Choroid plexus epithelial cell (primary cell): ENCODE data around the gene ABLIM2.

Experiments used
- DNase-seq: peaks from one replicate; pipeline ENCODE4 v3.0.0-alpha.2; 2010; ENCODE audit warnings: low read depth
- H3K4me3 ChIP-seq: 2 replicates; pipeline ENCODE4 v1.5.1; 2011; ENCODE audit warnings: low read depth, mild to moderate bottlenecking, control low read depth, low read length, moderate library complexity
- TF ChIP-seq, protein P1 (sequence below): conservative IDR thresholded peaks from 2 replicates; pipeline ENCODE4 v1.5.1; 2011; ENCODE audit warnings: low read depth, mild to moderate bottlenecking, control low read depth, inconsistent platforms, low read length, moderate library complexity

Gene ABLIM2

DNA sequence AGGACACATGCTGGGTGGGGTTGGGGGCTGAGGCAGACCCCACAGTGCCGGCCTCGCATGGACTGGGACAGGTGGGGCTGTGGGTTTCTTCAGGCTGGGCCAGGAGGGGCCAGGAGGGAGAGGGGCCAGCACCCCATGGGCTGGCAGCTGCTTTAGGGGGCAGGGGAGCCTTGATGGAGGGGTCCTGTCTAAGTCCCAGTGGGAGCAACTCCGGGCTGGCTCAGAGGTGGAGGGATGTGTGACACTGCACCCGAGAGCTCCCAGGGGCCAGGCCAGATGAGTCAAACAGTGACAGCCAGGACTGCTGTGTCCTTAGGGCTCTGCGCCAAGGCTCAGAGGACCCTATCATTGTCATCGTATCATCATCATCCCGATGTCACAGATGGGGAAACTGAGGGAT lies 4.4 kb upstream of the ABLIM2 start:
- DNase-seq: no peak
- no peak overlapping the region for H3K4me3 ChIP-seq
- TF ChIP-seq, protein P1, sequence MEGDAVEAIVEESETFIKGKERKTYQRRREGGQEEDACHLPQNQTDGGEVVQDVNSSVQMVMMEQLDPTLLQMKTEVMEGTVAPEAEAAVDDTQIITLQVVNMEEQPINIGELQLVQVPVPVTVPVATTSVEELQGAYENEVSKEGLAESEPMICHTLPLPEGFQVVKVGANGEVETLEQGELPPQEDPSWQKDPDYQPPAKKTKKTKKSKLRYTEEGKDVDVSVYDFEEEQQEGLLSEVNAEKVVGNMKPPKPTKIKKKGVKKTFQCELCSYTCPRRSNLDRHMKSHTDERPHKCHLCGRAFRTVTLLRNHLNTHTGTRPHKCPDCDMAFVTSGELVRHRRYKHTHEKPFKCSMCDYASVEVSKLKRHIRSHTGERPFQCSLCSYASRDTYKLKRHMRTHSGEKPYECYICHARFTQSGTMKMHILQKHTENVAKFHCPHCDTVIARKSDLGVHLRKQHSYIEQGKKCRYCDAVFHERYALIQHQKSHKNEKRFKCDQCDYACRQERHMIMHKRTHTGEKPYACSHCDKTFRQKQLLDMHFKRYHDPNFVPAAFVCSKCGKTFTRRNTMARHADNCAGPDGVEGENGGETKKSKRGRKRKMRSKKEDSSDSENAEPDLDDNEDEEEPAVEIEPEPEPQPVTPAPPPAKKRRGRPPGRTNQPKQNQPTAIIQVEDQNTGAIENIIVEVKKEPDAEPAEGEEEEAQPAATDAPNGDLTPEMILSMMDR: no peak

DNA sequence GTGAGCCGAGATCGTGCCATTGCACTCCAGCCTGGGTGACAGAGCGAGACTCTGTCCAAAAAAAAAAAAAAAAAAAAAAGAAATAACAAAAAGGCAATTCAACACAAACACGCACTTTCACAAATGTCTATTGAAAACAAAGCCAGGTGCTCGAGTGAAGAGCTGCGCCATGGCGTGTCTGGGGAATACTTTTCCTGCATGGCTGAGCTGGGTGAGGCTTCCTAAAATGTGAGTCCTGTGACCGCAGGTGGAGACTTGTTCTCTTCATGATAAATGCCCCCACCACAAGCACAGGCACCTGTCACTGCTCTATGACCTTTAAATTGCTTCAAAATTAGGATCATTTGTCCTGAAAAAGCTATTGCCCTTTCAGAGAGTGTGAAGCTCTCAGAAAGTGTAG lies 4.0 kb upstream of the ABLIM2 start:
- DNase-seq: no peak
- H3K4me3 ChIP-seq: no peak overlapping the region
- TF ChIP-seq, protein P1: no peak

DNA sequence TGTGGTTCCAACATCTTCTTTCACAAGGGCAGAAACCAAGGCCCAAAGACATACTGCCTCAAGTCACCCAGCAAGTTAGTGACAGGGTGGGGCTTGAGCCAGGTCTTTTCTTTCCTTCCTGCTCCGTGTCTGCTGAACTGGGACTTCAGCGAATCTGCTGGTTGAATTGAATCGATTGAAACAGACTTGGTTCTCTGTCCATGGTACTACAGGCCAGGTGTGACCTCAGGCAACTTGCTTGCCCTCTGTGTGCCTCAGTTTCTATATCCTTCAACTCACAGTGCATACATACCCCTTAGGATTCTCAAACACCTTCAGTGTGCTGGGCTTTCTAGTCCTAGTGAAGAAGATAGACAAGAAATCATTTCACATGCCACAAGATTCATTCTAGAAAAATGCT lies 2.0 kb upstream of the ABLIM2 start:
- no peak for DNase-seq
- TF ChIP-seq, protein P1: no peak
- no peak overlapping the region for H3K4me3 ChIP-seq

DNA sequence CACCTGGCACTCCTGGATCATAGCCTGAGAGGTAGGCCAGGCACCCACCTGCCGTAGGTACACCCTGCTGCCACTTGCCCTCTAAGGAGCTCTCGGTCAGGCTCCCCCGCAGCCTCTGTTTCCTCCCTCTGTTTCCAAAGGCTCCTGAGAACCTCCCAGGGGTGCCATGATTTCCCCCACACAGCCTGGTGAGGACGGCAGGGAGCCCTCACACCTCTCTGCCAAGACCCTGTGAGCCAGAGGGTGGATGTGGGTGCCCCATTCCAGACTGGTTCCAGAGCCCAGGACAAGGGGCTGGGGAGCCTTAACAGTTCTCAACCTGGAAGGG lies 1.6 kb upstream of the ABLIM2 start:
- no peak overlapping the region for H3K4me3 ChIP-seq
- TF ChIP-seq, protein P1: no peak
- DNase-seq: no peak

DNA sequence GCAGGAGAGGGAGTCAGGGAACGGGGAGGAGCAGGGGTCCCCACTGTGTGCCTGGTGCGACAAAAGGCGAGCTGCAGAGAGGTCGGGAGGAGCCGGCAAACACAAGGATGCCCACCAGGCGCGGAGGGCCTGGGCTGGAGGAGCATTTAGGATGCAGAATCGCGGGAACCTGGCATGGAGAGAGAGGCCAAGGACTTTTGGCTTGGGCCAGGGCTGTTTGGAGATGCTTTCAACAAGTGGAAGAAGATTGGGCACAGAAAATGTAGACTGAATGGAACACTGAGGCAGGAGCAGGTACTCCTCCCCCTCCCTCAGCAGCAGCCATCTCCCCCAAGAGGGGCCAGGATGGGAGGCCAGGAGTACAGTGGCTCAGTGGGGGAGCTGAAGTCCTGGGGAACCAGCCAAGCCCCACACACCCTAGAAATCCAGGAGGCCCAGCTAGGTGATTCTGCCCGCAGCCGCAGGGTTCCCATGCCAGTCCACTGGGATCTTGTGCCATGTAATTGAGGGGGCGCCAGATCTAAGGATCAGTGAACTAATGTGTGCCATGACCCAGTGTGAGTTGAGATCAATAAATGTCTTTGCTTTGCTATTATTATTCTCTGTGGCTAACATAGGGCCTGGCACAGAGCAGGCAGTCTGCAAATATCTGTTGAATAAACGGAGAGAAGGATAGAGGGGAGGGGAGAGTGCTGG lies 1.1 kb upstream of the ABLIM2 start:
- peak overlapping the region; percentile 87 for H3K4me3 ChIP-seq
- TF ChIP-seq, protein P1: no peak
- DNase-seq: no peak

DNA sequence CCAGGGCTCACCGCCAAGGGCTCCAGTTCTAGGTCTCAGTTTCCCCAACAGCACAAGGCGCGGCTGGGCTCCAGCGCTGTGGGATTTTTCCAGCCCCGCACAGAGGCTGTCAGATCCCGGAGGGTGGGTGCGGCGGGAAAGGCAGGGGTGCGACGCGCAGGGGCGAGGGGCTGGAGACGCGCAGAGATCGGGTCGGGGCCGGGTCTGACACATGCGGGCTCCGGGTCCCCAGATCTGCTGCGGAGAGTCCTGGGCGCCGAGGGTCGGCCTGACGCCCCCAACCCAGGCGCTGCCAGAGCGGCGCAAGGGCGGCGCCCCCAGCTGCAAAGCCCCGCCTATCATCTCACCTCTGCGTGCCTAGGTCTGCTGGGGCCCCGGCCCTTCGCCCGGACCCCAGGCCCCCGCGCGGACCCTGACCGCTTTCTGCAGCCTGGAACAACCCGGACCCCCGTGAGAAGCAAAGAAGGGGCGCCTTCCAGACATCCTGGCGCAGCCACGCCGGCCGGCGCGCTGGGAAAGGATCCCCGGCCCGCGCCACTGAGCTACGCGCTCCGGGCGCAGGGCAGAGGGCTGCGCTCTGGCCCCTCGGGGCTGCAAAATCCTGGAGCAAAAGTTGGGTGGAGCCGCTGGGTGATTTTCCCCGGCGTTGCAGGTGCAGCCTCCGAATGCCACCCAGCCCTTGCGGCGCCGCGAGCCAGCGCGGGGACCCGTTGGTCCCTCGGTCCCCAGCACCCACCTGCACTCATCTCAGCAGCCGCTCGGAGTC lies 486 bp downstream of the ABLIM2 start:
- DNase-seq: no peak
- H3K4me3 ChIP-seq: peak overlapping the region; percentile 52
- TF ChIP-seq, protein P1: no peak

DNA sequence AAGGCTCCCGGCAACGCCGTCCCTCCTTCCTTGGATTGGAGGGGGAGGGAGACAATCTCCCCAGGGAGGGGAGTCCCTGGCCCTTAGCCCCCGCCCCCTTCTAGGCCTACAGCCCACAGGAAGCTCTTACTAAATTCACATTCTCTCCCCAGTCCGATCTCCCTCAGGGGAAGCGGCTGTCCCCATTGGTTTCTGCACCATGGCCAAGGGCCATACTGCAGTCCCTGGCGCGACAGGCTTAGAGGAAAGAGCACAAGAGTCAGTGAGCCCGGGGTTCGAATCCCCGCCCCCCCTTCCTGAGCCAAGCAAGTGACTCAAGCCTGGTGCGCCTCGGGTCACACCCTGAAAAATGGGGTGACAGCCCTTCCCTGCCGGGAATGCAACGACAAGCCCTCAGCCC lies 1.1 kb downstream of the ABLIM2 start:
- TF ChIP-seq, protein P1: no peak
- DNase-seq: no peak
- H3K4me3 ChIP-seq: no peak overlapping the region
